CD4-positive, alpha-beta T cell treated with Interleukin-10 for 1 hour (primary cell): Measurements from ENCODE around the gene PI4KA.

Experiments
- DNase-seq: peaks from one replicate; pipeline ENCODE4 v3.0.0-alpha.2; 2020

PI4KA gene

GRCh38 chr22:20881869-20882815 is 23.5 kb upstream of the PI4KA start:
- no peak for DNase-seq

DNA sequence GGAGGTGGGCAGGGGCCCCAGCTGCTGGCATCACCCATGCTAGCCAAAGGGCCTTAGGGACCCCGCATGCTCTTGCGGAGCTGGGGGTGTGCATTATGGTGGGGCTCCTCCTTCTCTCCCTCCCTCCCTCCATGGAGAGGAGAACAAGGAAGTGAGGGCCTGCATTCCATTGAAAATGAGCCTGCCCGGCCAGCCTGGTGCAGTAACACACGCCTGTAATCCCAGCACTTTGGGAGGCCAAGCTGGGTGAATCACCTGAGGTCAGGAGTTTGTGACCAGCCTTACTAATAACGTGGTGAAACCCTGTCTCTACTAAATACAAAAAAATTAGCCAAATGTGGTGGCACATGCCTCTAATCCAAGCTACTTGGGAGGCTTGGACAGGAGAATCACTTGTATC is 22.6 kb upstream of the PI4KA start:
- no peak for DNase-seq

GRCh38 chr22:20877715-20878114 is 19.1 kb upstream of the PI4KA start:
- DNase-seq: no peak

GRCh38 chr22:20875296-20875695 is 16.7 kb upstream of the PI4KA start:
- no peak for DNase-seq

- no peak for DNase-seq
These were observed 14.6 kb upstream of the PI4KA start for GRCh38 chr22:20873214-20873613.

GRCh38 chr22:20869234-20869633 is 10.6 kb upstream of the PI4KA start:
- DNase-seq: no peak

DNA sequence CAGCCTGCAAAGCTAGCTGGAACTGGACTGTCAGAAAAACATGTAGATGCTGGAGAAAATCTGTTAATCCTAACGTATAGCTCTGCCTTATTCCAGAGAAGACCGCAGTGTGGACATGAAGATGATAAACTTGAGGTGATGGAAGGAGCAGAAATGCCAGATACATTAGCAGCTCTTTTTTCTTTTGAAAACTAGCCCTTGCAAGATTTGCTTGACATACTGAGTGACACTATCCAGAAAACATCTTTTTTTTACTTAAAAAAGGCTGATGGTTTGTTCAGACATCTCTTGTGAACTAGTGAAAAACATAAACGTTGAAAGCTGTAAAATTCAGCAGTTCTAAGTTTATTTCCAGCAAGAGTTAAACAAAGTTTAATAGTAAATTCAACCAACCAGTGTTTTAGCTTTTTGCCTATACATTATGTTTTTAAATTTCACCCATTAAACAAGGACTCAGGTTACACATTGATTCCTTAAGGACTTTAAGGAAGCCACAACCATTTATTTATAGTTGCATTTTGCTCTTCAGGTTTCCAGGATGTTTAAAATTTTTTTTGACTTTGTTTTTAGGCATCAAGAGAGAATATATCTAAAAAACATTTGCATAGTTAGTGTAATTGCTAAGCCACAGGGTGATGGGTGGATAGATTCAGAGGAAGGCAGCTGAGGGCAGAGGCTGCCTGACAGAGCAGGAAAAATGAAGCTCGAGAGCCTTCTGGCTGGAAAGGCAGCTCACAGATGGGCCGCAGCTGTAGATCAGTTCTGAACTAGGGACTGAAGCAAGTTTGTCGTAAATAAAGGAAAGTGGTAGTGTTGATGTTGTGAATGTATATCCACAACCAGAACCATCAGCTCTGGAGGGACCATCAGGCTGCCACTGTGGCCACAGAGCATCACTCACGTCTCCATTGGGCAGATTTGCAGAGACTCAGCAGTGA is 9.7 kb upstream of the PI4KA start:
- DNase-seq: no peak

GRCh38 chr22:20867179-20868024 is 8.8 kb upstream of the PI4KA start:
- no peak for DNase-seq

DNA sequence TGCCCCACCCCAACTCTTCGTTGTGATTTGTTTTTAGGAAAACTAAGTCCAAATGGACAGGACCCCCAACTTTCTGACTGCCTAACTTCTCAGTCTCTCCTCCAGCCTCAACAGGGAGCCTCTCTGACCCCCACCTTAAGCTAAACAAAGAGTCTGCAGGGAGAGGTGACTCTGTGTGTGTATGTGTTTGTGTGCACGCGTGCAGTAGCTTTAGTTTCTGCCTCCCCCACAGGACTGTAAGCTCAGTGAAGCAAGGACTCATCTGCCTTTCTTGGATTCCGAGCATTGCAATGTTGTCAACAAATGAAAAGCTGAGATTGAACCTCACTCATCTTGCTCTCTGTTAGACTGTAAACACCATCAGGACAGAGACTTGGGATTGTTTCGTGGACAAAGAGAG is 8.1 kb upstream of the PI4KA start:
- no peak for DNase-seq

GRCh38 chr22:20865875-20866445 is 7.3 kb upstream of the PI4KA start:
- DNase-seq: no peak

DNA sequence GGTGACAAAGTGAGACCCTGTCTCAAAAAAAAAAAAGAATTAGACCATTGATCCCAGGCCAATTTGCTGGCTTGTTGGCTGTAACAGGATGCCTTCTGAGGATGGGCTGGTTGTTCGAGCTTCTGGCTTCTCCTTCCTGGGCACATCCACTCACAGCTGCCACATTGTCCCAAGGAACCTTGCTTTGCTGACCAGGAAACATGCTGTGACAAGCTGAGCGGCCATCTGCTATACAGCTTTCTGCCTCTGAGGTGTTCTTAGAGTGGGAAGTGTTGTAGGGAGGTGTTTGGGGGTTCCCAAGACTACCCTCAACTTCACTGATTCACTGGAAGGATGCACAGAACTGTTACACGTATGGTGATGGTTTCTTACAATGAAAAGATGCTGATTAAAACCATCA is 6.7 kb upstream of the PI4KA start:
- DNase-seq: no peak

DNA sequence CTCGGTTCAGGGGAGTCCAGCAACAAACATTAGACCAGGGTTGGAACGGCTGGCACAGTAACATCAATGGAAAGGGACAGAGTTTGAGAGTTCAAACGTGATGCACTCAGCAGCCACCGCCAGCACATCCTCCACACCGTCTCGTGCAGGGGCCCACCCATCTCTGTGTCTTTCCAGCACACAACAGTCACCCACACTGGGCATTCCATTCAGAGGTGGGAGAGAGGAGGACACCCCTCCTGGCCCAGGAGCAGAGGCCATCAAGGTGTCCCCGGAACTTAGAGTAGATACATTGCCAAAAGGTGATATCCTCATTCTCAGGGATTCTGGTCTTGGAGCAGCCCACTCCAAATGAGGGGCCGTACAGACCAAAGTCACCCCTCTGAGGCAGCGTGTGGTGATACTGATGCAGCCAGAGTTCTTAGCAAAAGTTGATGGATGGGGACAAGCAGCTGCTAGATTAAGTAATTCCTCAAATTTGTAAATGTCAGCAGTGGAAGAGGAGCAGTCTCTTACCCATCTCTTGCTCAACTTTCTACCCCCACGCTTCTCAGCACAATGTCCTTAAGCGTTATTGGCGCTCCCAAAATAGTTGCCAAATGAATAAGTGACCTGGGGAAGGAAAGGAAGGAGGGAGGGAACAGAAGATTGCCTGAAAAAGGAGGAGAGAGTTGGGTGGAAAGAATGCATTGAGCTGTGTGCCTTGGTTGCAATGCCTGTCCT is 5.7 kb upstream of the PI4KA start:
- DNase-seq: no peak

DNA sequence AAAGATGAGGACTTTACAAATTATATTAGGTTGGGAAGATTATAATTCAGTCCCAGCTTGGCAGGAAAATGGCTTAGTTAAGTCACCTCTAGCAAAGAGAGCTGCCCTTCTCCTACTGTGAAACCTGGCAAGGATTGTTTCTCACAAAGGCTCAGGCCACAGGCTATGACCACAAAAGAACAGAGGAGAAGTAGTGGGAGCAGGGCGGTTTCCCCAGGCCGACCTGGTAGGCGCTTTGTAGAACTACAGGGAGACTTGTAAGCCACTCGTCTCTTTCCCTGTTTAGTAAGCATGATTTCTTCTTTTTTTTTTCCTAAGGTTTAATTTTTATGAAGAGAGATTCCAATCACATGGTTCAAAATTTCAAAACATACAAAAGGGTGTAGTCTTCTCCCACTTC is 4.8 kb upstream of the PI4KA start:
- no peak for DNase-seq

DNA sequence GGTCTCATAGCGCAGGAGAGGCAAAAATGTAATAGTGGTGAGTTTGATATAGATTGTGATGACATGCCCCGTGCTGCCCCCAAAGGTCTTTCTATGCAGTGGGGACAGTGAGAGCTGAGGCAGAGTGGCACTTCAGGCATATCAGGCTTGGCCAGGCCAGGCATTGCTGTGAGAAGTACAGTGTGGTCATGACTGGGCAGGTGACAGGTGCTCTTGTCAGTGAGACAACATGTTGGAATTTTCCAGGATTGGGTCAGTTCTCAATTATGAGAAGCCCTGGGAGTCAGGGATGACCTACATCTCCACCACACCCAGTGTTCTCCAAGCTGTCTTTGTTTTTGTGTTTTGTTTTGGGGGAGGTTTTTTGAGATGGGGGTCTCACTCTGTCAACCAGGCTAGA is 3.9 kb upstream of the PI4KA start:
- DNase-seq: no peak

DNA sequence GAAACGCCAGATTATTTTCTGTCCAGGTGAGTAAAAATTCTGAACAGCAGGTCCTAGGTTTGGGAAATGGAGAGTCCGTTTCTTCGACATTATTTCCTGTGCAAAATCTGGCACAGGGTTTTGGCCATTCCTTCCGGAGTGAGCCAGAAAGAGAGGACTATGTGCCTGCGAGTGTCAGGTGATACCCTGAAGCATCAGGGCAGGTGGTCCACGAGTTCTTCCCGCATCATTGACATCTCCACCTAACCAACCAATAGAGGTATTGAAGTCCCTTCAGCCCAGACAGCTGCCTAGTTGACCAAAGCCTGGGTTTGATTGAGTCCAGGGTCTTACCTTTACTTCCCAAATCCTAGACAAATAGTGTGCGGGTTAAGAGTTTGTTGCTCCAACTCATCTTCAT is 1.0 kb upstream of the PI4KA start:
- DNase-seq: no peak

DNA sequence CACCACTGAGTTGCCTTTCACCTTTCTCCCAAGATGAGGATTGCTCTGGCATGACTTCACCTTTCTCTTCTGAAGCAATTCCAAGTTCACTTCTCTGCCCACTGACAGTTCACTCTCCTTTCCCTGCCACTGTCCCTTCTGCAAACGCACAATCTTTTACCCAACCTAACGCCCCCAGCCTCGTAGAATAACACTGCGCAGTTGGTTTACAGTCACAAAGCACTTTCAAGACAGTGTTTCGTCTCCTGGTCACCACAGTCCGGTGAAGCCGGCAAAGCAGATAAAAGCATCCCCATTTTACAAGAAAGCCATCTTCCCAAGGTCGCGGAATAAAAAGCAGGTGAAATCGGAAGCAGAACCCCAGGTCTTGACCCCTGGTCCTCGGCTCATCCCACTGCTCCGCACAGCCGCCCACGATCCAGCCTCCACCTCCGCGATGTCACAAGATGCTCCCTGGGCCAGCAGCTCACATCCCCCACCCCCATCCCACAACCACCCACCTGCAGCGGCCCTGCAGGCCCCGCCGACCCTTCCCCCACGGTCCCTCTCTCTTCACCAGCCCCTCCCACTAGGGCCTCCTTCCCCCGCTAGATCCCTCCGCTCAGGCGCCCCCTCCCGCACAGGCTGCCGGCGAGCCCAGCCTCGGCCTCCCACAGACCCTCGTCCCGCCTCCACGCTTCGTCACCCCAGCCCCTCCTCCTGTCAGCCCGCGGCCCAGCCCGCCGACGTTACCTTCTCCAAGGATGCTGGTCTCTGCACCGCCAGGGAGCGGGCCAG is 585 bp downstream of the PI4KA start:
- peak; percentile 88 for DNase-seq

DNA sequence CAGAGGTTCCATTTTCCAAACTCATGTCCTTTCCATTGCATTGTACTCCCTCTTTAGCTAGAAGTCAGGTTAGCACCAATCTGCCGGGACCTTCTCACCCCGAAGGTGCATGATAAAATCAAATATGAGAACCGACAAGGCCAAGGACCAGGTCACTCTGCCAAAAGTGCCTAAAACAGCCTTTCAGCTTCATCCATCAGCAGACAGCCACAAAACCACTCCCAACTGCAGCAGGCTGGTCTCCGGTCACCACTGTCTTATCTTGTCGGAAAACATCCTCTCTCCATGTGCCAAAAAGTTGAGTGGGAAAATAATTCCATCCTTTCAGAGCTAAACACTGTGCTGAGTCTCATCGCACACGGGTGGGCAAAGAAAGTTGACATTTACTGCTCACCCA is 1.4 kb downstream of the PI4KA start:
- DNase-seq: no peak

DNA sequence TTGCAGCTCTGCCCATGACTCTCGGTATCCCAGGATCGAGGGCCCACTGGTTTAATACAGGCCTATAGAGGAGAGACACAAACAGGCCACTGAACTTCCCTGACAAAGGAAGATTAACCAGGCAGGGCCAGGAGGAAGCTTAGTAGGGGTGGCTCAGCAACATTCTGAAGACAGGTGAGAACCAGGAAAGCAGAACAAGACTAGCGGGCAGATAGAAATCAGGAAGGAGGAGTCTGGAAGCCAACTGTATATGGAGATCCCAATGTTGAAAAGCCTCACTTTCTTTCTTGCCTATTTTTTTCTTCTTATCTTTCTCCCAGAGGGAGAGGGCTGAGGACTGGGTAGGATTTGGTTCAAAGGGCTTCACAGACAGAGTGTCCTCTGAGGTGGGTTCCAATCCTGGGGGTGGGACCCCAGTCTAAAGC is 5.4 kb downstream of the PI4KA start:
- no peak for DNase-seq

DNA sequence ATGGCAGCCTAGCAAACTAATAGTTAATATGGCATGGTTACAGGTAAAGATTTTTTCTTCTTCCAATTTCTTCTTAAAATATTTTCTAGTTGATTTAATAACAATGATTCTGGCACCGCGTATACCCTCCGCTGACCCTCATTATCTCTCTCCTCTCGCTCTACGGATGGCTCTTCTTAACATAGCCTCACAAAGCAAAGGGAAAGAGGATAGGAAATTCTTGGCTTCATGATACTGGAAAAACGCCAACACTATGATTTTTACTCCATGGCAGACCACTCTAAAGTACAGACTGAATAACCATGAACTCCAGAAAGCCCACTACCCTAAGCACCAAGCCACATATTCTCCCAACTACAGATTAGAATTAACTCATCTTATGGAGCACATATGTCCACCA is 6.1 kb downstream of the PI4KA start:
- no peak for DNase-seq

GRCh38 chr22:20852076-20852475 is 6.5 kb downstream of the PI4KA start:
- no peak for DNase-seq

GRCh38 chr22:20847318-20847822 is 11.2 kb downstream of the PI4KA start:
- no peak for DNase-seq
